A673 (cell line): ENCODE measurements around the gene XIRP2. TPM values are rescaled to one million over a fixed set of nuclear protein-coding genes. Genes with fewer than 3 reads are reported as not detected.
A peak's percentile ranks its signal among the peaks of the same experiment; 100 is the strongest.

Experiments used
- BruUV-seq: library from RNA; stranded (reverse); fragments of 400-500 nt; replicated peaks from 2 replicates; lab custom pipeline; 2021; lab: Mats Ljungman, UMichigan
- CTCF ChIA-PET: fragments of 300-600 bp; sonication (Branson Sonifier 250); formaldehyde crosslinking; loops from one replicate; lab custom pipeline; 2022; ENCODE audit warnings: antibody characterized with exemption; lab: Charles Lee
- POLR2A ChIA-PET: fragments of 300-600 bp; sonication (Branson Sonifier 250); formaldehyde crosslinking; loops from one replicate; lab custom pipeline; 2022; ENCODE audit warnings: antibody characterized with exemption; ENCODE audit not compliant: low non-redundant PET; lab: Charles Lee
- DNase-seq: peaks from one replicate; pipeline ENCODE4 v3.0.0-alpha.2; 2015; ENCODE audit warnings: low spot score
- H3K27ac ChIP-seq: fragments of 200-600 bp; sonication (generic); 2 replicates; pipeline ENCODE4 v1.5.1; 2016; ENCODE audit warnings: mixed run types, low read depth, mild to moderate bottlenecking, mixed read lengths, antibody characterized with exemption, low read length; ENCODE audit not compliant: poor library complexity, severe bottlenecking
- H3K27me3 ChIP-seq: fragments of 200-600 bp; sonication (generic); replicated peaks from 2 replicates; pipeline ENCODE4 v1.6.1; 2017; ENCODE audit warnings: mixed run types, low read depth, mild to moderate bottlenecking, mixed read lengths, antibody characterized with exemption, low read length; ENCODE audit not compliant: insufficient read depth, poor library complexity
- H3K36me3 ChIP-seq: fragments of 200-600 bp; sonication (generic); 2 replicates; pipeline ENCODE4 v1.6.1; 2016; ENCODE audit warnings: mixed run types, mild to moderate bottlenecking, mixed read lengths, antibody characterized with exemption, low read length; ENCODE audit not compliant: insufficient read depth, poor library complexity, severe bottlenecking
- H3K4me1 ChIP-seq: fragments of 200-600 bp; sonication (generic); 2 replicates; pipeline ENCODE4 v1.6.1; 2017; ENCODE audit warnings: mixed run types, mild to moderate bottlenecking, mixed read lengths, antibody characterized with exemption, low read length; ENCODE audit not compliant: insufficient read depth, poor library complexity, severe bottlenecking
- H3K4me3 ChIP-seq: fragments of 200-600 bp; sonication (generic); 2 replicates; pipeline ENCODE4 v1.5.1; 2016; ENCODE audit warnings: low read depth, mixed run types, mild to moderate bottlenecking, mixed read lengths, low read length; ENCODE audit not compliant: poor library complexity, severe bottlenecking
- H3K9me3 ChIP-seq: fragments of 200-600 bp; sonication (generic); 2 replicates; pipeline ENCODE4 v1.6.1; 2016; ENCODE audit warnings: mixed run types, low read depth, mild to moderate bottlenecking, mixed read lengths, antibody characterized with exemption, low read length; ENCODE audit not compliant: poor library complexity, severe bottlenecking
- CTCF ChIP-seq: fragments of 300-800, 200-600 bp; sonication (generic); conservative IDR thresholded peaks from 2 replicates; pipeline ENCODE4 v1.5.1; 2017; ENCODE audit warnings: low read depth, mild to moderate bottlenecking, antibody characterized with exemption, low read length, moderate library complexity, mixed read lengths
- EZH2 ChIP-seq: fragments of 200-600 bp; sonication (generic); IDR thresholded peaks from 2 replicates; pipeline ENCODE4 v1.6.1; 2017; ENCODE audit warnings: borderline replicate concordance, low read depth, mild to moderate bottlenecking, mixed read lengths, antibody characterized with exemption, low read length; ENCODE audit not compliant: poor library complexity, severe bottlenecking
- intact Hi-C: fragments of 100-400 bp; cut with micrococcal nuclease; formaldehyde crosslinking; loops from one replicate; pipeline ENCODE4 v1.10.0; 2022; ENCODE audit not compliant: unreplicated experiment
- total RNA-seq: library from RNA; stranded (reverse); gene quantifications from 2 replicates; pipeline ENCODE4 v1.2.3, GENCODE V29; 2021

The XIRP2 gene
- total RNA-seq, 1 experiment from 2014 or later: 0.04 TPM

- intact Hi-C loops: no loop called here
- TF ChIP-seq EZH2 (no peak), CTCF (no peak)
- no peaks in the 10 kb centered on the region for H3K27me3 ChIP-seq
- POLR2A ChIA-PET: no interaction called here
- H3K27ac ChIP-seq: no peak overlapping the region
- peaks cover 17% of the 10 kb centered on the region for H3K4me1 ChIP-seq
- H3K4me3 ChIP-seq: no peak overlapping the region
- DNase-seq: no peak
- H3K36me3 ChIP-seq: no peaks in the 10 kb centered on the region
- no peaks in the 10 kb centered on the region for H3K9me3 ChIP-seq
- CTCF ChIA-PET: no interaction called here
- BruUV-seq: no TSS peak
Observed at GRCh38 chr2:167192833-167193232, 304.6 kb downstream of the XIRP2 start.

GRCh38 chr2:167196461-167197252 is 308.4 kb downstream of the XIRP2 start:
- POLR2A ChIA-PET: no interaction called here
- no peak overlapping the region for H3K4me3 ChIP-seq
- DNase-seq: peak; percentile 70
- TF ChIP-seq EZH2: no peak
- TF ChIP-seq CTCF: no peak
- intact Hi-C loops: no loop called here
- H3K9me3 ChIP-seq: no peaks in the 10 kb centered on the region
- peak overlapping the region; percentile 12 for H3K27ac ChIP-seq
- BruUV-seq: no TSS peak
- H3K36me3 ChIP-seq: no peaks in the 10 kb centered on the region
- H3K27me3 ChIP-seq: no peaks in the 10 kb centered on the region
- H3K4me1 ChIP-seq: peaks cover 22% of the 10 kb centered on the region
- CTCF ChIA-PET: no interaction called here

- DNase-seq: peak; percentile 23
- H3K4me1 ChIP-seq: peaks cover 22% of the 10 kb centered on the region
Observed at GRCh38 chr2:167198009-167198408, 309.7 kb downstream of the XIRP2 start.

More at GRCh38 chr2:167198009-167198408, 309.7 kb downstream of the XIRP2 start:
- intact Hi-C loops: no loop called here
- no peak for TF ChIP-seq EZH2
- no peak for TF ChIP-seq CTCF
- ChIA-PET CTCF (no interaction called here), POLR2A (no interaction called here)
- Histone ChIP-seq H3K36me3 (no peaks in the 10 kb centered on the region), H3K27ac (no peak overlapping the region), H3K27me3 (no peaks in the 10 kb centered on the region), H3K4me3 (no peak overlapping the region), H3K9me3 (no peaks in the 10 kb centered on the region)
- no TSS peak for BruUV-seq
